ENCODE measurements around the gene KRTAP9-3. TPM values are rescaled to one million over a fixed set of nuclear protein-coding genes. Genes with fewer than 3 reads are reported as not detected.
"Not testable (repeated sequence)": the region's sequence is repeated elsewhere in the genome, so short reads cannot be mapped to it uniquely, and the experiment has no call there.

KRTAP9-3 gene
- total RNA-seq, 2 experiments from 2014 or later: not detected

- ATAC-seq (ENCODE audit: low read depth): no peak
- POLR2A ChIA-PET: no interaction called here
- DNase-seq: no peak
- Mint-ChIP-seq H3K36me3 (peaks cover 2% of the 10 kb centered on the region), H3K27me3 (peaks cover 8% of the 10 kb centered on the region), H3K4me1 (no peaks in the 10 kb centered on the region), H3K27ac (no peak overlapping the region), H3K9me3 (no peaks in the 10 kb centered on the region), H3K4me3 (no peak overlapping the region)
These were observed 32.4 kb downstream of the KRTAP9-3 start for GRCh38 chr17:41264599-41264998.

GRCh38 chr17:41265078-41265477 lies 32.8 kb downstream of the KRTAP9-3 start, which contains the start of gene KRTAP9-6:
Gene KRTAP9-6 (plus strand): TSS chr17:41265378. CDS start chr17:41265378, 0 bp downstream.
- Mint-ChIP-seq H3K9me3 (no peaks in the 10 kb centered on the region), H3K27ac (no peak within 1 kb of the TSS)
- POLR2A ChIA-PET: no interaction called here

GRCh38 chr17:41267711-41268110 lies 35.5 kb downstream of the KRTAP9-3 start:
- POLR2A ChIA-PET: no interaction called here
- ATAC-seq (ENCODE audit: low read depth) (no peak), DNase-seq (no peak)
- no peak overlapping the region for H3K27ac Mint-ChIP-seq
- H3K4me1 Mint-ChIP-seq: no peaks in the 10 kb centered on the region
- H3K36me3 Mint-ChIP-seq: no peaks in the 10 kb centered on the region
- H3K4me3 Mint-ChIP-seq: no peak overlapping the region
- no peaks in the 10 kb centered on the region for H3K9me3 Mint-ChIP-seq
- H3K27me3 Mint-ChIP-seq: no peaks in the 10 kb centered on the region

More at GRCh38 chr17:41265078-41265477, 32.8 kb downstream of the KRTAP9-3 start, which contains the start of gene KRTAP9-6:
- peaks cover 2% of the 10 kb centered on the region for H3K36me3 Mint-ChIP-seq
- no peaks in the 10 kb centered on the region for H3K4me1 Mint-ChIP-seq
- DNase-seq (no peak), ATAC-seq (ENCODE audit: low read depth) (no peak)
- no peak within 1 kb of the TSS for H3K4me3 Mint-ChIP-seq
- peaks cover 8% of the 10 kb centered on the region for H3K27me3 Mint-ChIP-seq

DNA sequence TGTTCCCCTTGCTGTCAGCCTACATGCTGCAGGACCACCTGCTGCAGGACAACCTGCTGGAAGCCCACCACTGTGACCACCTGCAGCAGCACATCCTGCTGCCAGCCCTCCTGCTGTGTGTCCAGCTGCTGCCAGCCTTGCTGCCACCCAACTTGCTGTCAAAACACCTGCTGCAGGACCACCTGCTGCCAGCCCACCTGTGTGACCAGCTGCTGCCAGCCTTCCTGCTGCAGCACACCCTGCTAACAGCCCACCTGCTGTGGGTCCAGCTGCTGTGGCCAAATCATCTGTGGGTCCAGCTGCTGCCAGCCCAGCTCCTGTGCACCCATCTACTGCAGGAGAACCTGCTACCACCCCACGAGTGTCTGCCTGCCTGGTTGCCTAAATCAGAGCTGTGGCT lies 39.1 kb downstream of the KRTAP9-3 start:
- H3K36me3 Mint-ChIP-seq; H3K27ac Mint-ChIP-seq; ATAC-seq (ENCODE audit: low read depth); POLR2A ChIA-PET; H3K4me1 Mint-ChIP-seq; H3K9me3 Mint-ChIP-seq; H3K4me3 Mint-ChIP-seq; H3K27me3 Mint-ChIP-seq; DNase-seq: not testable (repeated sequence)

GRCh38 chr17:41271858-41272257 lies 39.6 kb downstream of the KRTAP9-3 start:
- Mint-ChIP-seq H3K9me3 (no peaks in the 10 kb centered on the region), H3K27me3 (peaks cover 10% of the 10 kb centered on the region), H3K4me3 (no peak overlapping the region), H3K36me3 (no peaks in the 10 kb centered on the region), H3K4me1 (no peaks in the 10 kb centered on the region), H3K27ac (no peak overlapping the region)
- DNase-seq (no peak), ATAC-seq (ENCODE audit: low read depth) (no peak)
- POLR2A ChIA-PET: no interaction called here

DNA sequence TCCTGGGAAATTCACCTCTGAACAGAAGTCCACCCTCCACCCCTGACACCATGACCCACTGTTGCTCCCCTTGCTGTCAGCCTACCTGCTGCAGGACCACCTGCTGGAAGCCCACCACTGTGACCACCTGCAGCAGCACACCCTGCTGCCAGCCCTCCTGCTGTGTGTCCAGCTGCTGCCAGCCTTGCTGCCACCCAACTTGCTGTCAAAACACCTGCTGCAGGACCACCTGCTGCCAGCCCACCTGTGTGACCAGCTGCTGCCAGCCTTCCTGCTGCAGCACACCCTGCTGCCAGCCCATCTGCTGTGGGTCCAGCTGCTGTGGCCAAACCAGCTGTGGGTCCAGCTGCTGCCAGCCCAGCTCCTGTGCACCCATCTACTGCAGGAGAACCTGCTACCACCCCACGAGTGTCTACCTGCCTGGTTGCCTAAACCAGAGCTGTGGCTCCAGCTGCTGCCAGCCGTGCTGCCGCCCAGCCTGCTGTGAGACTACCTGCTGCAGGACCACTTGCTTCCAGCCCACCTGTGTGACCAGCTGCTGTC lies 43.5 kb downstream of the KRTAP9-3 start, which contains the start of gene KRTAP9-7:
TSS of gene KRTAP9-7 (plus strand) at position 51 of the 543 bp plus-strand sequence. CDS start at position 51, 0 bp downstream.
- H3K36me3 Mint-ChIP-seq: not testable (repeated sequence)

DNA sequence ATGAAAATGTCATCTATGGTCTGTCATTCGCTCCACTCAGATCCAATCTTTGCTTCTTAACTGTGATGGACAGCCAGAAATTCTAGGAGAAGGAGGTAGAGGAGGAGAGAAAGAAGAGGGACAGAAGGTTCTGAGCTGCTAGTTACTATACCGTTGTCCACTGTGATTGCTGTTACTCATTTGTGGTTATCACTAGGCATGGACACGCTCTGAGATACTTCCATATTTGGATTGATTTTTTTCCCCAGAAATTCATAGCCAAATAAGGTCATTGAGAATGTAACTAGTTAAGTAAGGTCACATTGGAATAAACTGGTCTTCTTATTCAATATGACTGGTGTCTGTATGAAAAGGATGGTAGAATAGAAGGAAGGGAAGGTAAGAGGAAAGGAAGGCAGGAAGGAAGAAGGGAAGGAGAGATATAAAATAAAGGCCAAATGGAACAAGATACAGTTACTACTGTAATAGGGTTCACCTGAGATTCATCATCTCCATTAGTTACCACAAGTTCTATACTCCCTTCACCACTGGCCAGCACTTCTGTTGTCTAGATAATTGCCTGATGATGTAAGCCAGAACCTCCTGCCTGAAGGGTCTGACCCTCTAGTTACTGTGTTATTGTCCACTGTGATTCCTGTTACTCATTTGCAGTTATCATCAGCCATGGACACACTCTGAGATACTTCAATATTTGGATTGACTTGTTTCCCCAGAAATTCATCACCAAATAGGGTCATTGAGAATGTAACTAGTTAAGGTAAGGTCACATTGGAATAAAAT lies 46.1 kb downstream of the KRTAP9-3 start:
- POLR2A ChIA-PET: no interaction called here
- Mint-ChIP-seq H3K27ac (no peak overlapping the region), H3K9me3 (peaks cover 4% of the 10 kb centered on the region)

More for the DNA sequence above, 43.5 kb downstream of the KRTAP9-3 start, which contains the start of gene KRTAP9-7:
- H3K4me3 Mint-ChIP-seq; H3K4me1 Mint-ChIP-seq; H3K27ac Mint-ChIP-seq; H3K27me3 Mint-ChIP-seq; H3K9me3 Mint-ChIP-seq; DNase-seq; ATAC-seq (ENCODE audit: low read depth); POLR2A ChIA-PET: not testable (repeated sequence)

More for the DNA sequence above, 46.1 kb downstream of the KRTAP9-3 start:
- no peaks in the 10 kb centered on the region for H3K36me3 Mint-ChIP-seq
- H3K4me3 Mint-ChIP-seq: no peak overlapping the region
- DNase-seq (no peak), ATAC-seq (ENCODE audit: low read depth) (no peak)
- H3K4me1 Mint-ChIP-seq: no peaks in the 10 kb centered on the region
- peaks cover 13% of the 10 kb centered on the region for H3K27me3 Mint-ChIP-seq

Other genes with a start within 250 kb of the KRTAP9-3 start
- not detected for gene KRT40, start 248.1 kb upstream of the KRTAP9-3 start, total RNA-seq
- not detected for gene KRTAP3-3, start 238.3 kb upstream of the KRTAP9-3 start, total RNA-seq
- not detected for gene KRTAP3-2, start 232.5 kb upstream of the KRTAP9-3 start, total RNA-seq
- gene KRTAP3-1, start 223.3 kb upstream of the KRTAP9-3 start, total RNA-seq: not detected
- gene KRTAP1-5, start 205.2 kb upstream of the KRTAP9-3 start, total RNA-seq: not detected
- not detected for gene KRTAP1-4, start 202.3 kb upstream of the KRTAP9-3 start, total RNA-seq
- gene KRTAP1-3, start 197.6 kb upstream of the KRTAP9-3 start, total RNA-seq: not detected
- gene KRTAP1-1, start 191.0 kb upstream of the KRTAP9-3 start, total RNA-seq: not detected
- gene KRTAP2-1, start 185.1 kb upstream of the KRTAP9-3 start, total RNA-seq: not detected
- not detected for gene KRTAP2-2, start 177.2 kb upstream of the KRTAP9-3 start, total RNA-seq
- not detected for gene KRTAP2-3, start 172.3 kb upstream of the KRTAP9-3 start, total RNA-seq
- not detected for gene KRTAP2-4, start 166.6 kb upstream of the KRTAP9-3 start, total RNA-seq
- gene KRTAP4-7, start 148.3 kb upstream of the KRTAP9-3 start, total RNA-seq: not detected
- gene KRTAP4-8, start 134.3 kb upstream of the KRTAP9-3 start, total RNA-seq: not detected
- not detected for gene KRTAP4-16, start 130.2 kb upstream of the KRTAP9-3 start, total RNA-seq
- gene KRTAP4-9, start 127.1 kb upstream of the KRTAP9-3 start, total RNA-seq: not detected
- not detected for gene KRTAP4-11, start 114.1 kb upstream of the KRTAP9-3 start, total RNA-seq
- gene KRTAP4-12, start 108.3 kb upstream of the KRTAP9-3 start, total RNA-seq: not detected
- not detected for gene KRTAP4-6, start 91.9 kb upstream of the KRTAP9-3 start, total RNA-seq
- not detected for gene KRTAP4-5, start 82.6 kb upstream of the KRTAP9-3 start, total RNA-seq
- gene KRTAP4-4, start 71.7 kb upstream of the KRTAP9-3 start, total RNA-seq: not detected
- not detected for gene KRTAP4-3, start 64.2 kb upstream of the KRTAP9-3 start, total RNA-seq
- not detected for gene KRTAP4-2, start 54.2 kb upstream of the KRTAP9-3 start, total RNA-seq
- not detected for gene KRTAP4-1, start 47.5 kb upstream of the KRTAP9-3 start, total RNA-seq
- not detected for gene KRTAP9-1, start 42.6 kb upstream of the KRTAP9-3 start, total RNA-seq
- not detected for gene KRTAP9-2, start 5.8 kb upstream of the KRTAP9-3 start, total RNA-seq
- not detected for gene KRTAP9-8, start 5.5 kb downstream of the KRTAP9-3 start, total RNA-seq
- not detected for gene KRTAP9-4, start 17.2 kb downstream of the KRTAP9-3 start, total RNA-seq
- not detected for gene KRTAP9-9, start 22.9 kb downstream of the KRTAP9-3 start, total RNA-seq
- not detected for gene KRTAP9-6, start 32.9 kb downstream of the KRTAP9-3 start, total RNA-seq
- gene KRTAP9-7, start 43.2 kb downstream of the KRTAP9-3 start, total RNA-seq: not detected
- not detected for gene KRTAP29-1, start 70.4 kb downstream of the KRTAP9-3 start, total RNA-seq
- gene KRTAP16-1, start 76.9 kb downstream of the KRTAP9-3 start, total RNA-seq: not detected
- gene KRTAP17-1, start 83.3 kb downstream of the KRTAP9-3 start, total RNA-seq: not detected
- not detected for gene KRT33A, start 118.4 kb downstream of the KRTAP9-3 start, total RNA-seq
- not detected for gene KRT33B, start 137.4 kb downstream of the KRTAP9-3 start, total RNA-seq
- not detected for gene KRT34, start 149.9 kb downstream of the KRTAP9-3 start, total RNA-seq
- not detected for gene KRT31, start 165.2 kb downstream of the KRTAP9-3 start, total RNA-seq
- not detected for gene KRT37, start 192.1 kb downstream of the KRTAP9-3 start, total RNA-seq
- not detected for gene KRT38, start 208.5 kb downstream of the KRTAP9-3 start, total RNA-seq
- not detected for gene KRT32, start 234.9 kb downstream of the KRTAP9-3 start, total RNA-seq
- gene KRT35, start 248.7 kb downstream of the KRTAP9-3 start, total RNA-seq: not detected

All from activated naive CD8-positive, alpha-beta T cell treated with anti-CD3 and anti-CD28 coated beads, Interleukin-2, amount 10 ng/mL, durations not matched to agents 7 days and 5 days (primary cell).